NCI-H774 (cell line): ENCODE results near the gene CNTNAP2.
"Not testable (repeated sequence)": the region's sequence is repeated elsewhere in the genome, so short reads cannot be mapped to it uniquely, and the experiment has no call there.

Experiments used
- DNase-seq: peaks from one replicate; lab custom pipeline; 2025; lab: John Stamatoyannopoulos, UW

The CNTNAP2 gene

DNA sequence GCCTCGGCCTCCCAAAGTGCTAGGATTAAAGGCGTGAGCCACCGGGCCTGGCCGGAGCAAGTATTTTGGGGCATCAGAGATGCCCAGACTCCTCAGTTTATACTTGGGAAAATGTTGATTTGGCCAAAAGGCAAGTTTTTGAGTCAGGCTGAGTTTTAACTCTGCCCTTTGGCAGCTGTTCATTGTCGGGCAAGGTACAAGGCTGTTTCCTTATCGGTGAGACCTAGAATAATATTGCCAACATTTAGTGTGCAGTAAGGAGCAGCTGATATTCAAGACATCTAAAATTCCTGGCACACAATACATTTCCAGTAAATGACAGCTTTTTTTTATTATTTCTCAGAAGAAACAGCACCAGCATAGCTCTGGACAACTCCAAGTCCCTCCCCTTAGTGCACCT, 2326.3 kb downstream of the CNTNAP2 start:
- DNase-seq = no peak

DNA sequence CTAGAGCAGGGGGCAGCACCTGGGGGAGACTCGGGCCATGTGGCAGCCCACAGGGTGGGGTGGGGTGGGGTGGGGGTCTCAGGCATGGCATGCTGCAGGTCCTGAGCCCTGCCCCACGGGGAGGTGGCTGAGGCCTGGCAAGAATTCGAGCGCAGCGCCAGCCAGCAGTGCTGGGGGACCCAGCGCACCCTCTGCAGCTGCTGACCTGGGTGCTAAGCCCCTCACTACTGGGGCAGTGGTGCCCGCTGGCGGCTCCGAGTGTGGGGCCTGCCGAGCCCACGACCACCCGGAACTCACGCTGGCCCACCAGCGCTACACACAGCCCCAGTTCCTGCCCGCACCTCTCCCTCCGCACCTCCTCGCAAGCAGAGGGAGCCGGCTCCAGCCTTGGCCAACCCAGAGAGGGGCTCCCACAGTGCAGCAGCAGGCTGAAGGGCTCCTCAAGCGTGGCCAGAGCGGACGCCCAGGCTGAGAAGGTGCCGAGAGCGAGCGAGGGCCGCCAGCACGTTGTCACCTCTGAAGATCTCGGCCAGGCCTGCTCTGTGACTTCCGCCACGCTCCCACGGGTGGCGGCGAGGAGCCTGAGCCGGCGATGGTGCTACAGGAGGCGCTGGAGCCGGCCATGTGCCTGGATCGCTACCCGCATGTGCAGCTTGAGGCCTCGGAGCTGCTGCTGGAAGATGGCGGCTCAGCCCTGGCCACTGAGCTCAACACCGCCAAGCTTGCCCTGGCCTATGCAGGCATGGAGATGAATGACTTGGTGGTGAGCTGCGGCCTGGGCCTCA, 2328.9 kb downstream of the CNTNAP2 start:
- no peak for DNase-seq

DNA sequence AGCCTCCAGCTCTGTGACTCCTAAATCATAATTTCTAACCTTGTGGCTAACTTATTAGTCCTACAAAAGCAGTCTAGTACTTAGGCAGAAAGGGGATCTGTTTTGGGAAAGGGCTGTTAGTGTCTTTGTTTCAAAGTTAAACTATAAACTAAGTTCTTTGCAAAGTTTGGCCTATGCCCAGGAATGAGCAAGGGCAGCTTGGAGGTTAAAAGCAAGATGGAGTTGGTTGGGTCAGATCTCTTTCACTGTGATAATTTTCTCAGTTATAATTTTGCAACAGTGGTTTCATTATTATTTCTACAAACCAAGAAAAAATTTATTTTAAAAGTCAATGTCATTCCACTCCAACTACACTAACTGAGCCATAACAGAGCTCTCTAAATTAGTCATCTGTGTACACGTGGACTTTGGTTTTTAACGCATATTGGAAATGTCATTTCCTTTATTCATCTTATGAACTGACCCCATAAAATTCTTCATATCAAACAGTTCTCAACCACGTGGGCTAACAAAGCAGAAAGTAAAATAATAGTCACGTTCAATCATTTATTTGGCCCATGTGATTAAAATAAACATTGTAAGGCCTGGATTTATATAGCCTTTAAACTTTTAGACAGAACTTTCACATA, 2330.7 kb downstream of the CNTNAP2 start:
- no peak for DNase-seq

DNA sequence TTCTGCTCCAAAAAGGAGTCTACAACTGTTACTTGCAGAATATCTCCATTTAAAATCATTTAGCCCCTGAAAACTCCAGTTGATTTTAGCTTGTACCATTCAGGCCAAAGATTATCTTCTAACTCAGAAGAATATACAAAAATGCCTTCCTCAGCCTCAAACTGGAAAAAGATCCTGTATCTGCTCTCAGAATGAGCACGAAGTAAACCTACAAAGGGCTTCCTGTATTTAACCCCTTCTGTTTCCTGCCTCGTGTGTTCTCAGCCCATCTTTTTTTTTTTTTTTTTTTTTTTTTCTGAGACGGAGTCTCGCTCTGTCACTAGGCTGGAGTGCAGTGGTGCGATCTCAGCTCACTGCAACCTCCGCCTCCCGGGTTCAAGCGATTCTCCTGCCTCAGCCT, 2334.9 kb downstream of the CNTNAP2 start:
- DNase-seq = not testable (repeated sequence)

DNA sequence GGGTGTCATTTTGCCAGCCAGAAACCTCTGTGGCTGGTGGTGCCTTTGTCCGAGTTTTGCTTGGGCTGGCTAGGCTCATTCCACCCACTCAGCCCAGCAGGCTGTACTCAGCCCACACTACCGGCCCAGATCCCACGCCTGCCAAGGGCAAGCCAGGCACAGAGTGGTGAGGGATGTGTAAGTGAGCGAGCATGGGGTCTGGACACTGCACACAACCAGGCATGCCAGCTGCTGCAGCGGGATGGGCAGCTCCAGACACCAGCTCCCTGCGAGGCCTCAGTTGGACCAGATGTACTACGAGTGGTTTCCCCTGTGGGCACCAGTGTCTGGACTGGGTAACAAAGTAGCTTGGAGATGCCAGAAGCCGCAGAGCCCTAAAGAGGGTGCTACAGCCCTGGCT, 2339.8 kb downstream of the CNTNAP2 start:
- DNase-seq = no peak

DNA sequence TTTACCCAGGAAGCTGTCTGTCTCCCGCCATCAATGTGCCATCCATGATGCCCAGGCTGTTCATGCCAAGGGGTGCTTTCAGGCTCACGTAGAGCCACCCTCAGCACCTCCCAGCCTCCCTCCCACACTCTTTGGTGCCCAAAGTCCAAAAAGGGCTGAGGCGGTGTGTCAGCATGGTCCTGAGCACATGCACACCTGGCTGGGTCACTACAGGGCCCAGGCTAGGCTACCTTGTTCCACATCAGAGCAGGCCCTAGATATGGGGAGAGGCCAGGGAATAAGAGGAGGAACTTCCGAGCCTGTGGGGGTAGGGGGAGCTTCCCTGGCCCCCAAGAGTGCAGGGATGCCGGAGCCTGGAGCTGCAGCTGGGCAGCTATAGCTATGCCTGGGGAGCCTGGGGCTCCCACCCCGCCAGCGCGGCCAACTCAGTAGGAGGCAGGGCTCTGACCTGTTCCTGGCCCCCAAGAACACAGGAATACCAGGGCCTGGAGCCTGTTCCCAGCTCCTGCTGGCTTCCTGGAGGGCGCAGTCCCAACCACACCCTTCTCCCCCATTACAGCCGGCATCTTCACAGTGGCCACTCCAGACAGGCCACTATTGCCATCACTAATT, 2340.8 kb downstream of the CNTNAP2 start:
- DNase-seq = no peak

DNA sequence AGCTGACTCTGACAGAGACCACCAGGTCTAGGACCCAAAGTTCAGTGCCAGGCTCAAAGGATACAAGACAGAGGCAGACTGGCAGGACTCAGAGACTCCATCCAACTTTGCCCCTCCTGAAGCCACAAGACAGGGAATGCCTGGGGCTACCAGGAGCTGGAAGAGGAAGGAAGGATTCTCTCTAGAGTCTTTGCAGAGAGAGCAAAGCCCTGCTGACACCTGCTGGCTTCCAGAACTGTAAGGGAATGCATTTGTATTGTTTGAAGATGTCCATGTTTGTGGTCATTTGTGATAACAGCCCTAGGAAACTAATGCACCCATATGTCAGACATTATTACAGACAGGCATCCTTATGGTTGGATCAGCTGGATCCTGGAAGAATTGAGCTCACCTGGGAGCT, 2341.7 kb downstream of the CNTNAP2 start:
- DNase-seq = no peak

DNA sequence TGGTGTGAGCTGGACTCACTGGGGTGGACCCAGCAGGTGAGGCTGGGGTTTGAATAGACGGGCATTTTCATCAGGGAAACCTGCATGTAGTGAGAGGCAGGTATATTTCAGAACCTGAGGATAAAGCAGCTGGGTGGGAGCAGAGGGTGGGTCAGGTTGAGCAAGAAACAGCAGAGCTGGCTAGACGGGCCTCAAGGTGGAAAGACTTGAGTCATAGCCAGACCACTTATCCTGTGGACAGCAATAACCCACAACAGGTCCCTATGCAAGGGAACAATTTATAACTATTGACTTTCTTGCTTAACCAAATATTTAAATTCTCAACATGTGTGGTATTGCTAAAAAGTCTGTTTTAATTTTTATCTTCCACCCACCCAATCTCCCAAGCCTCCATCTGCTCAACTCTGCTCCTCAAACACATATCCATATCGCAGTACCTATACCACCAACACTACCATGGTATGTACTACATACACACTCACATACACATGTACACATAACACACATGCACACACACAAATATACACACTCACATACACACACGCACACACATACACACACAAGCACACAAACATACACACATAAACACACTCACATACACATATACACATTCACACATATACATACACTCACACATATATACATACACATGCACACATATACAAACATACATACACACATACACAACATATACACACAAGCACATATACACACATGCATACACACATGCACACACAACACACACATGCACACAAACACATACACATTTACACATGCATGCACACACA, 2345.0 kb downstream of the CNTNAP2 start:
- no peak for DNase-seq

DNA sequence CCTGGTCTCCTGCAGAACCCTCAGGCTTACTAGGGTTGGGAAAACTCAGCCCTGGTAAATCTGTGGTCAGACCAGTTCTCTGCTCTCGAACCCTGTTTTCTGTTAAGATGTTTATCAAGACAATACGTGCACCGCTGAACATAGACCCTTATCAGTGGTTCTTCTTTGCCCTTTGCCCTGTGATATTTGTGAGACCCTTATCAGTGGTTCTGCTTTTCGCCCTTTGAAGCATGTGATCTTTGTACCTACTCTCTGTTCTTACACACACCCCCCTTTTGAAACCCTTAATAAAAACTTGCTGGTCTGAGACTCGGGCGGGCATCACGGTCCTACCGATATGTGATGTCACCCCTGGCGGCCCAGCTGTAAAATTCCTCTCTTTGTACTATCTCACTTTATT, 2346.2 kb downstream of the CNTNAP2 start:
- not testable (repeated sequence) for DNase-seq

DNA sequence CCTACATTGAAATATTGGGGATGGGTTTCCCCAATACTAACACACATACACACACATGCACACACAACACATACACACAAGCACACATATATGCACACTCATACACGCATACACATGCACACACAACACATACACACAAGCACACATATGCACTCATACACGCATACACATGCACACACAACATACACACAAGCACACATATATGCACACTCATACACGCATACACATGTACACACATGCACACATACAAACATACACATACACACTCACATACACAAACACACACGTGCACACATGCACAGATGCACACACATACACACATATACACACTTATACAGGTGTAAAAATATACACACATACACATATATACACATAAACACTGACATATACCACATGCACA, 2346.6 kb downstream of the CNTNAP2 start:
- DNase-seq = no peak

DNA sequence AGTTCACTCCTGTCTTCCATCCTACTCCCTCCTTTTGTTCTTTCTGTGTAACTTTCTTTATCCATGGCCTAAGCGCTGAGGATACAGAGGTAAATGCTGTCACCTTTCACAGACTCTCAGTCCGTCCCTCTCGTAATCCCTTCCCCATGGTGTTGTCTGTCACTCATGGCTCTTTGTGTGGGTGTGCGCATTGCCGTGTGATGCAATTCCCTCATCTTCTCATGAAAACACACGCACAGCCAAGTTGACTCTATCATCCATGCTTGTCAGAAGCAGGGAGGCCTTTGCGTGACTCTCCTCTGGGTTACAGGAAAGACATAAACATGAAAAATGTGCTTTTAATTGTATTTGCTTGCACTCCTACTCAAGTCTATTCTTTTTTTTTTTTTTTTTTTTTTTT, 2348.3 kb downstream of the CNTNAP2 start:
- no peak for DNase-seq

DNA sequence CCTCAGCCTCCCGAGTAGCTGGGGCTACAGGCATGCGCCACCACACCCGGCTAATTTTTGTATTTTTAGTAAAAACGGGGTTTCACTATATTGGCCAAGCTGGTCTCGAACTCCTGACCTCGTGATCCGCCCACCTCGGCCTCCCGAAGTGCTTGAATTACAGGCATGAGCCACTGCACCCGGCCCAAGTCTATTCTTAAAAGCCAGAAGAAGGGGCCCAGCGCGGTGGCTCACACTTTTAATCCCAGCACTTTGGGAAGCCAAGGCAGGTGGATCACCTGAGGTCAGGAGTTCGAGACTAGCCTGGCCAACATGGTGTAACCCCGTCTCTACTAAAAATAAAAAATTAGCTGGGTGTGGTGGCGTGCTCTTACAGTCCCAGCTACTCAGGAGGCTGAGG, 2348.8 kb downstream of the CNTNAP2 start:
- DNase-seq = not testable (repeated sequence)

DNA sequence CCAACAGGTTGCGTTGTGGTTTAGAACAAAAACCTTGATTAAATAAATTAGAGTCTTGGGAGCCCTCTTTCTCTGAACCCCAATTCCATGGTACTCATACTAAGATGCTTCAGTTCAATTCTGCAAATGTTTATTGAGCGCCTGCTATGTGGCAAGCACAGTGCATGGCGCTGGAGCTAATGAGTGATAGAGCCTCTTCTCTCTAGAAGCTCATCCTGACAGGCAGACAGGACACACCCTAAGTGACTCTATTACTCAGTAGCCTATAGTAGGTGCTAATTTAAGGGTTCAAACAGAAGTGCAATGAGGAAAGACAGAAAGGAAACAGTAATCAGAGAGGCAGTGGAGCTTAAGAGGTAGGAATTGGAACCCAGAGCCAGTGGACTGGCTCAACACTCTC, 2349.5 kb downstream of the CNTNAP2 start:
- no peak for DNase-seq

DNA sequence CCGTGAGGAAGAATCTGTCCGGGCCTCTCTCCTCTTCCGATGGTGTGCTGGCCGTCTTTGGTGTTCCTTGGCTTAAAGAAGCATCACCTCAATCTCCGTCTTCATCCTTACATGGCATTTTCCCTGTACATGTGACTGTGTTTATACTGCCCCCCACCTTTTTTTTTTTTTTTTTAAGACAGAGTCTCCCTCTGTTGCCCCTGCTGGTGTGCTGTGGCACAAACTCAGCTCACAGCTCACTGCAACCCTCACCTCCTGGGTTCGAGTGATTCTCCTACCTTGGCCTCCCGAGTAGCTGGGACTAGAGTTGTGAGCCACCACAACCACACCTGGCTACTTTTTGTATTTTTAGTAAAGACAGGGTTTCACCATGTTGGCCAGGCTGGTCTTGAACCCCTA, 2352.1 kb downstream of the CNTNAP2 start:
- DNase-seq = no peak
